Motor neuron (in vitro differentiated cells): ENCODE results near the gene MED16. TPM values are rescaled to one million over a fixed set of nuclear protein-coding genes. Genes with fewer than 3 reads are reported as not detected.
"Not testable (repeated sequence)": the region's sequence is repeated elsewhere in the genome, so short reads cannot be mapped to it uniquely, and the experiment has no call there.

Experiments used
- ATAC-seq, 8 experiments: fragments of 200-7000 bp; cut with Tn5 transposase; replicated peaks in 6 of 8; 2 replicates each; pipeline ENCODE4 v1.8.0; 2021; ENCODE audit warnings: mild to moderate bottlenecking in 8 of 8, moderate library complexity in 8 of 8
- H3K27ac ChIP-seq, 2 donors: fragments of 250-450 bp; sonication (Bioruptor Pico); 2 replicates each; pipeline ENCODE4 v1.9.0; 2021; ENCODE audit warnings: antibody characterized with exemption in 2 of 2, mild to moderate bottlenecking in 2 of 2, moderate library complexity in 1 of 2
- H3K4me1 ChIP-seq, 2 donors: fragments of 250-450 bp; sonication (Bioruptor Pico); replicated peaks in 1 of 2; 2 replicates each; pipeline ENCODE4 v1.6.1; 2021; ENCODE audit warnings: antibody characterized with exemption in 2 of 2, mild to moderate bottlenecking in 2 of 2, moderate library complexity in 1 of 2
- H3K4me3 ChIP-seq, 5 donors: fragments of 250-450 bp; sonication (Bioruptor Pico); 2 replicates each; pipeline ENCODE4 v1.9.0; 2021; ENCODE audit warnings: antibody characterized with exemption in 5 of 5, mild to moderate bottlenecking in 5 of 5, moderate library complexity in 4 of 5
- WGBS, 10 experiments: fragments of 450-650 bp; shearing (Covaris generic); methylation state at CpG; one replicate each; pipeline ENCODE4 v1.0.0; 2022; 5-methylcytosine and 5-hydroxymethylcytosine counted together
- in situ Hi-C, 9 experiments: fragments of 400-800 bp; cut with MboI; loops; one replicate each; pipeline ENCODE4 v1.15.0; 2021; ENCODE audit warnings: low sequenced_read_pairs in 9 of 9, low pct_unique_long_range_greater_than_20kb in 2 of 9; ENCODE audit not compliant: unreplicated experiment in 9 of 9
- total RNA-seq, 8 experiments: library from RNA; unstranded; fragments of 300-600 nt; gene quantifications; 2 replicates each; pipeline versions ENCODE4 v1.2.3 to v1.2.4, GENCODE V29; 2022

MED16 gene
- total RNA-seq, 8 experiments from 2014 or later = 15.0 to 44.1 (median 26.1) TPM

GRCh38 chr19:858284-858683 lies 34.7 kb downstream of the MED16 start:
- ATAC-seq = no peak
- H3K4me1 ChIP-seq = peaks cover 0 to 5% of the 10 kb centered on the region in 2 donors
- H3K27ac ChIP-seq = no peak overlapping the region
- WGBS, 10 experiments = 40 to 100% (median 60%) methylated on average over 1 to 2 of the region's 9 CpGs; no CpG with 5 or more reads in 7 of the 10 experiments
- no peak overlapping the region for H3K4me3 ChIP-seq
- in situ Hi-C loops = no loop called here

GRCh38 chr19:855566-856120 lies 37.3 kb downstream of the MED16 start:
- ATAC-seq = no peak
- H3K4me3 ChIP-seq = no peak overlapping the region
- in situ Hi-C loops = no loop called here
- peaks cover 0 to 2% of the 10 kb centered on the region in 2 donors for H3K4me1 ChIP-seq
- H3K27ac ChIP-seq = no peak overlapping the region
- 29 to 100% (median 86%) methylated on average over 2 to 9 of the region's 40 CpGs; no CpG with 5 or more reads in 5 of the 10 experiments for WGBS, 10 experiments

GRCh38 chr19:855142-855541 lies 37.8 kb downstream of the MED16 start:
- in situ Hi-C loops = no loop called here
- no peak overlapping the region for H3K4me3 ChIP-seq
- ATAC-seq = no peak

GRCh38 chr19:854549-854948 lies 38.4 kb downstream of the MED16 start:
- no peak overlapping the region for H3K27ac ChIP-seq
- H3K4me1 ChIP-seq = peaks cover 0 to 4% of the 10 kb centered on the region in 2 donors
- no peak overlapping the region for H3K4me3 ChIP-seq
- 0 to 100% (median 57%) methylated on average over 1 to 6 of the region's 6 CpGs; no CpG with 5 or more reads in 1 of the 10 experiments for WGBS, 10 experiments
- ATAC-seq = no peak
- in situ Hi-C loops = no loop called here

More at GRCh38 chr19:855142-855541, 37.8 kb downstream of the MED16 start:
- 56 to 100% (median 83%) methylated on average over 2 to 5 of the region's 12 CpGs; no CpG with 5 or more reads in 6 of the 10 experiments for WGBS, 10 experiments
- Histone ChIP-seq H3K27ac (no peak overlapping the region), H3K4me1 (peaks cover 0 to 4% of the 10 kb centered on the region in 2 donors)

GRCh38 chr19:853614-854220 lies 39.3 kb downstream of the MED16 start:
- H3K4me1 ChIP-seq, H3K4me3 ChIP-seq, ATAC-seq, H3K27ac ChIP-seq, in situ Hi-C loops: not testable (repeated sequence)
- WGBS, 10 experiments = 80 to 92% (median 89%) methylated on average over 1 to 5 of the region's 17 CpGs; no CpG with 5 or more reads in 6 of the 10 experiments

- Histone ChIP-seq H3K27ac (no peak overlapping the region), H3K4me3 (no peak overlapping the region), H3K4me1 (peaks cover 0 to 4% of the 10 kb centered on the region in 2 donors)
- WGBS, 10 experiments = no CpG with 5 or more reads among the region's 67 CpGs
- ATAC-seq = no peak
- in situ Hi-C loops = no loop called here
Measured at GRCh38 chr19:853014-853585, 39.9 kb downstream of the MED16 start.

GRCh38 chr19:852136-853013 lies 40.6 kb downstream of the MED16 start, which contains the start of gene ELANE:
TSS of gene ELANE (plus strand) at chr19:852303. CDS start at chr19:852329, 26 bp downstream.
- WGBS, 10 experiments = 56 to 80% (median 67%) methylated on average over 1 to 8 of the region's 55 CpGs; no CpG with 5 or more reads in 6 of the 10 experiments
- in situ Hi-C loops = no loop called here
- H3K4me3 ChIP-seq = no peak within 1 kb of the TSS
- no peak within 1 kb of the TSS for H3K27ac ChIP-seq
- H3K4me1 ChIP-seq = peaks cover 2 to 8% of the 10 kb centered on the region in 2 donors
- no peak for ATAC-seq

- WGBS, 10 experiments = 0 to 100% (median 40%) methylated on average over 1 of the region's 13 CpGs; no CpG with 5 or more reads in 6 of the 10 experiments
- ATAC-seq = no peak
- Histone ChIP-seq H3K27ac (no peak overlapping the region), H3K4me3 (no peak overlapping the region), H3K4me1 (peaks cover 2 to 8% of the 10 kb centered on the region in 2 donors)
- in situ Hi-C loops = no loop called here
Measured at GRCh38 chr19:850979-851335, 42.0 kb downstream of the MED16 start.

GRCh38 chr19:850221-850978 lies 42.6 kb downstream of the MED16 start:
- Histone ChIP-seq H3K4me3 (no peak overlapping the region), H3K27ac (peak overlapping the region in 1 of 2 donors; percentile 29), H3K4me1 (peaks cover 2 to 12% of the 10 kb centered on the region in 2 donors)
- in situ Hi-C loops = no loop called here
- peak; percentile 72 to 84 (median 74) for ATAC-seq
- 29 to 82% (median 40%) methylated on average over 1 to 8 of the region's 28 CpGs; no CpG with 5 or more reads in 3 of the 10 experiments for WGBS, 10 experiments

GRCh38 chr19:849195-849594 lies 43.8 kb downstream of the MED16 start:
- in situ Hi-C loops, H3K27ac ChIP-seq, ATAC-seq, H3K4me3 ChIP-seq: not testable (repeated sequence)
- H3K4me1 ChIP-seq = peaks cover 2 to 14% of the 10 kb centered on the region in 2 donors
- whole genome bisulfite sequencing, 10 experiments = 67 to 87% (median 77%) methylated on average over 1 to 6 of the region's 8 CpGs; no CpG with 5 or more reads in 4 of the 10 experiments

GRCh38 chr19:848386-848921 lies 44.5 kb downstream of the MED16 start:
- ATAC-seq = peak in 1 of 8 experiments; percentile 4
- in situ Hi-C loops = no loop called here
- no CpG with 5 or more reads among the region's 12 CpGs for WGBS, 10 experiments

More at GRCh38 chr19:848386-848921, 44.5 kb downstream of the MED16 start:
- H3K27ac ChIP-seq = no peak overlapping the region
- H3K4me3 ChIP-seq = no peak overlapping the region
- peaks cover 2 to 19% of the 10 kb centered on the region in 2 donors for H3K4me1 ChIP-seq
